H9 (cell line): Measurements from ENCODE around the gene HEATR1. TPM values are rescaled to one million over a fixed set of nuclear protein-coding genes. Genes with fewer than 3 reads are reported as not detected.

ENCODE experiments used
- DNase-seq: peaks from one replicate; pipeline ENCODE4 v3.0.0-alpha.2; 2017
- H2AFZ ChIP-seq: one replicate; pipeline ENCODE4 v1.6.1; 2013; ENCODE audit warnings: mild to moderate bottlenecking, low read length, control low read depth, moderate library complexity
- H2AK5ac ChIP-seq: 2 replicates; pipeline ENCODE4 v1.6.1; 2013; ENCODE audit warnings: low read length, control low read depth, mixed read lengths; ENCODE audit not compliant: insufficient read length
- H2BK120ac ChIP-seq: one replicate; pipeline ENCODE4 v1.6.1; 2013; ENCODE audit warnings: low read depth, mild to moderate bottlenecking, low read length, control low read depth, inconsistent platforms; ENCODE audit not compliant: poor library complexity, severe bottlenecking
- H2BK12ac ChIP-seq: 2 replicates; pipeline ENCODE4 v1.6.1; 2013; ENCODE audit warnings: low read length, control low read depth, mixed read lengths, low read depth; ENCODE audit not compliant: insufficient read length
- H2BK15ac ChIP-seq: 2 replicates; pipeline ENCODE4 v1.6.1; 2013; ENCODE audit warnings: low read depth, low read length, control low read depth
- H2BK20ac ChIP-seq: one replicate; pipeline ENCODE4 v1.6.1; 2013; ENCODE audit warnings: low read depth, mild to moderate bottlenecking, low read length, control low read depth, inconsistent platforms; ENCODE audit not compliant: poor library complexity, severe bottlenecking
- H2BK5ac ChIP-seq: 2 replicates; pipeline ENCODE4 v1.6.1; 2013; ENCODE audit warnings: low read length, control low read depth, mixed read lengths; ENCODE audit not compliant: insufficient read length
- H3K14ac ChIP-seq: 2 replicates; pipeline ENCODE4 v1.6.1; 2013; ENCODE audit warnings: low read length, control low read depth; ENCODE audit not compliant: insufficient read depth
- H3K18ac ChIP-seq: 2 replicates; pipeline ENCODE4 v1.6.1; 2013; ENCODE audit warnings: low read depth, mild to moderate bottlenecking, mixed read lengths, low read length, control low read depth; ENCODE audit not compliant: insufficient read length
- H3K23ac ChIP-seq: 2 replicates; pipeline ENCODE4 v1.6.1; 2013; ENCODE audit warnings: low read length, control low read depth, mixed read lengths, low read depth; ENCODE audit not compliant: insufficient read length
- H3K23me2 ChIP-seq: 2 replicates; pipeline ENCODE4 v1.6.1; 2013; ENCODE audit warnings: low read depth, mild to moderate bottlenecking, mixed read lengths, low read length, control low read depth; ENCODE audit not compliant: insufficient read length, poor library complexity, severe bottlenecking
- H3K27ac ChIP-seq: 2 replicates; pipeline ENCODE4 v1.5.1; 2013; ENCODE audit warnings: low read length, control low read depth, mixed read lengths, low read depth; ENCODE audit not compliant: insufficient read length
- H3K27me3 ChIP-seq: 2 replicates; pipeline ENCODE4 v1.6.1; 2013; ENCODE audit warnings: low read length, control low read depth, inconsistent platforms; ENCODE audit not compliant: insufficient read depth
- H3K4ac ChIP-seq: 2 replicates; pipeline ENCODE4 v1.6.1; 2013; ENCODE audit warnings: low read depth, mild to moderate bottlenecking, control low read depth, inconsistent platforms, low read length, moderate library complexity
- H3K4me1 ChIP-seq: 2 replicates; pipeline ENCODE4 v1.6.1; 2013; ENCODE audit warnings: low read length, control low read depth, inconsistent platforms; ENCODE audit not compliant: insufficient read depth
- H3K4me2 ChIP-seq: 2 replicates; pipeline ENCODE4 v1.6.1; 2013; ENCODE audit warnings: low read length, control low read depth, mixed read lengths; ENCODE audit not compliant: insufficient read length, insufficient read depth
- H3K56ac ChIP-seq: 2 replicates; pipeline ENCODE4 v1.6.1; 2013; ENCODE audit warnings: low read depth, mild to moderate bottlenecking, mixed read lengths, low read length, control low read depth; ENCODE audit not compliant: insufficient read length
- H3K79me1 ChIP-seq: 2 replicates; pipeline ENCODE4 v1.6.1; 2013; ENCODE audit warnings: low read depth, mild to moderate bottlenecking, moderate library complexity, low read length, control low read depth, inconsistent platforms; ENCODE audit not compliant: insufficient read depth, poor library complexity, severe bottlenecking
- H3K79me2 ChIP-seq: 2 replicates; pipeline ENCODE4 v1.6.1; 2013; ENCODE audit warnings: low read length, control low read depth, inconsistent platforms; ENCODE audit not compliant: insufficient read depth
- H3K9ac ChIP-seq: 2 replicates; pipeline ENCODE4 v1.6.1; 2013; ENCODE audit warnings: low read length, control low read depth, mixed read lengths; ENCODE audit not compliant: insufficient read length; ENCODE audit errors: extremely low read depth
- H3K9me3 ChIP-seq: one replicate; pipeline ENCODE4 v1.6.1; 2013; ENCODE audit warnings: low read depth, low read length, inconsistent platforms; ENCODE audit not compliant: control insufficient read depth
- H3T11ph ChIP-seq: one replicate; pipeline ENCODE4 v1.6.1; 2013; ENCODE audit warnings: mild to moderate bottlenecking, low read length, control low read depth, inconsistent platforms
- H4K20me1 ChIP-seq: one replicate; pipeline ENCODE4 v1.6.1; 2013; ENCODE audit not compliant: control insufficient read depth, insufficient read length, insufficient read depth
- H4K5ac ChIP-seq: 2 replicates; pipeline ENCODE4 v1.6.1; 2013; ENCODE audit warnings: low read depth, mild to moderate bottlenecking, mixed read lengths, low read length, control low read depth; ENCODE audit not compliant: insufficient read length
- H4K8ac ChIP-seq: replicated peaks from 2 replicates; pipeline ENCODE4 v1.6.1; 2013; ENCODE audit warnings: low read length, control low read depth, mixed read lengths, low read depth; ENCODE audit not compliant: insufficient read length
- H4K91ac ChIP-seq: 2 replicates; pipeline ENCODE4 v1.6.1; 2013; ENCODE audit warnings: low read depth, mild to moderate bottlenecking, moderate library complexity, mixed read lengths, low read length, control low read depth; ENCODE audit not compliant: insufficient read length
- H3K27ac Mint-ChIP-seq, 3 experiments: 2 replicates in 2 of 3; 3 replicates in 1 of 3; pipeline ENCODE4 v1.8.0; 2020 to 2021; ENCODE audit warnings: mixed read lengths in 3 of 3, mild to moderate bottlenecking in 1 of 3, moderate library complexity in 1 of 3
- H3K27me3 Mint-ChIP-seq: 2 replicates; pipeline ENCODE4 v1.8.0; 2021; ENCODE audit warnings: low read depth, mild to moderate bottlenecking, moderate library complexity, mixed read lengths
- H3K36me3 Mint-ChIP-seq, 3 experiments: 2 replicates in 2 of 3; 3 replicates in 1 of 3; pipeline ENCODE4 v1.8.0; 2020 to 2021; ENCODE audit warnings: low read depth in 3 of 3, mixed read lengths in 3 of 3; ENCODE audit not compliant: insufficient read depth in 1 of 3
- H3K4me1 Mint-ChIP-seq, 2 experiments: 2 replicates each; pipeline ENCODE4 v1.8.0; 2020; ENCODE audit warnings: mixed read lengths in 2 of 2
- H3K4me3 Mint-ChIP-seq, 2 experiments: 2 replicates in 1 of 2; 3 replicates in 1 of 2; pipeline ENCODE4 v1.8.0; 2020 to 2021; ENCODE audit warnings: mild to moderate bottlenecking in 2 of 2, mixed read lengths in 2 of 2, moderate library complexity in 1 of 2
- H3K9me3 Mint-ChIP-seq, 2 experiments: 2 replicates in 1 of 2; 3 replicates in 1 of 2; pipeline ENCODE4 v1.8.0; 2020; ENCODE audit warnings: mild to moderate bottlenecking in 2 of 2, mixed read lengths in 2 of 2, moderate library complexity in 1 of 2
- CTCF ChIP-seq: fragments of 200-600 bp; sonication (generic); conservative IDR thresholded peaks from 3 replicates; pipeline ENCODE4 v1.8.0; 2021; ENCODE audit warnings: antibody characterized with exemption, mild to moderate bottlenecking
- WGBS: extraction: QIAGEN DNeasy Blood & Tissue Kit; methylation state at CpG from one replicate; pipeline ENCODE4 v1.1.7; 2013; ENCODE audit warnings: missing lambda C conversion rate, low lambda C conversion rate, mixed read lengths; ENCODE audit not compliant: insufficient read length; ENCODE audit errors: extremely low coverage; 5-methylcytosine and 5-hydroxymethylcytosine counted together
- total RNA-seq: library from RNA; stranded (reverse); gene quantifications from 2 replicates; pipeline ENCODE4 v1.2.1, GENCODE V29; 2021

The HEATR1 gene
- total RNA-seq, 1 experiment from 2014 or later, result 88.2 TPM

GRCh38 chr1:236511735-236512418, 92.4 kb downstream of the HEATR1 start:
- no peak overlapping the region for H2BK5ac ChIP-seq
- no peaks in the 10 kb centered on the region for H4K20me1 ChIP-seq
- H2BK20ac ChIP-seq, result no peak overlapping the region
- no peak overlapping the region for H3K56ac ChIP-seq
- no peaks in the 10 kb centered on the region for H3K9me3 Mint-ChIP-seq
- H3K9me3 ChIP-seq, result no peaks in the 10 kb centered on the region
- no peak overlapping the region for H3K4ac ChIP-seq
- no peak overlapping the region for H4K8ac ChIP-seq
- peaks cover 6 to 7% of the 10 kb centered on the region in 2 experiments for H3K4me1 Mint-ChIP-seq
- H2AK5ac ChIP-seq, result no peak overlapping the region
- H3K4me1 ChIP-seq, result no peaks in the 10 kb centered on the region
- DNase-seq, result no peak
- no peak overlapping the region for H3K4me3 Mint-ChIP-seq
- no peak overlapping the region for H3K18ac ChIP-seq
- H3K79me2 ChIP-seq, result no peaks in the 10 kb centered on the region
- no peak overlapping the region for H2BK120ac ChIP-seq
- H3K14ac ChIP-seq, result no peak overlapping the region
- H3K27me3 ChIP-seq, result no peaks in the 10 kb centered on the region
- TF ChIP-seq CTCF, result no peak
- no peak overlapping the region for H2BK12ac ChIP-seq
- no peaks in the 10 kb centered on the region for H3K79me1 ChIP-seq
- no peaks in the 10 kb centered on the region for H3K23me2 ChIP-seq
- no peak overlapping the region for H3K27ac ChIP-seq
- H3T11ph ChIP-seq, result no peak overlapping the region
- H3K23ac ChIP-seq, result no peak overlapping the region
- H4K91ac ChIP-seq, result no peak overlapping the region
- no peak overlapping the region for H3K9ac ChIP-seq
- no peak overlapping the region for H4K5ac ChIP-seq
- no peaks in the 10 kb centered on the region for H3K36me3 Mint-ChIP-seq
- no peak overlapping the region; a peak in 1 of 7 replicates for H3K27ac Mint-ChIP-seq
- WGBS, result no CpG with 5 or more reads among the region's 11 CpGs
- no peak overlapping the region for H3K4me2 ChIP-seq
- no peak overlapping the region for H2AFZ ChIP-seq
- no peaks in the 10 kb centered on the region for H3K27me3 Mint-ChIP-seq
- H2BK15ac ChIP-seq, result no peak overlapping the region
